SK-N-SH (cell line): ENCODE data around the gene IL22.

Experiments used
- EZH2phosphoT487 ChIP-seq: fragments of 200-600 bp; sonication (generic); IDR thresholded peaks from 2 replicates; pipeline ENCODE4 v1.6.1; 2017; ENCODE audit warnings: low read depth, mixed run types, mild to moderate bottlenecking, antibody characterized with exemption, moderate library complexity, borderline replicate concordance
- FOXJ3 ChIP-seq: sonication (generic); formaldehyde crosslinking; IDR thresholded peaks from 2 replicates; pipeline ENCODE4 v1.5.1; 2020; ENCODE audit warnings: mild to moderate bottlenecking, missing genetic modification reagents
- JUND ChIP-seq: IDR thresholded peaks from 2 replicates; pipeline ENCODE4 v1.4.0; 2012
- MXI1 ChIP-seq: IDR thresholded peaks from 2 replicates; pipeline ENCODE4 v1.6.1; 2012; ENCODE audit warnings: mild to moderate bottlenecking, low read depth, low read length, improper control_type of control experiment
- POLR2AphosphoS5 ChIP-seq: IDR thresholded peaks from 2 replicates; pipeline ENCODE4 v1.6.1; 2012; ENCODE audit warnings: low read depth, low read length
- RAD21 ChIP-seq: IDR thresholded peaks from 2 replicates; pipeline ENCODE4 v1.6.1; 2012; ENCODE audit warnings: mild to moderate bottlenecking, low read length
- RCOR1 ChIP-seq: fragments of 150-350 bp; IDR thresholded peaks from 2 replicates; pipeline ENCODE4 v1.6.1; 2017; ENCODE audit warnings: antibody characterized with exemption, low read length
- RFX5 ChIP-seq: IDR thresholded peaks from 2 replicates; pipeline ENCODE4 v1.6.1; 2012; ENCODE audit warnings: mild to moderate bottlenecking, improper control_type of control experiment, low read length
- SIN3A ChIP-seq: IDR thresholded peaks from 2 replicates; pipeline ENCODE4 v1.6.1; 2012; ENCODE audit warnings: low read depth, mild to moderate bottlenecking, low read length, moderate library complexity, borderline replicate concordance
- TF ChIP-seq, protein P1 (sequence below): fragments of 200-600 bp; sonication (generic); IDR thresholded peaks from 2 replicates; pipeline ENCODE4 v1.6.1; 2017; ENCODE audit warnings: antibody characterized with exemption, mild to moderate bottlenecking, moderate library complexity
- TF ChIP-seq, protein P2 (sequence below): IDR thresholded peaks from 2 replicates; pipeline ENCODE4 v1.4.0; 2012; ENCODE audit warnings: low read depth, borderline replicate concordance
- TF ChIP-seq, protein P3 (sequence below): fragments of 150-350 bp; IDR thresholded peaks from 2 replicates; pipeline ENCODE4 v1.6.1; 2017; ENCODE audit warnings: antibody characterized with exemption, low read length, low read depth, borderline replicate concordance
- TF ChIP-seq, protein P4 (sequence below): IDR thresholded peaks from 2 replicates; pipeline ENCODE4 v1.6.1; 2012; ENCODE audit warnings: mild to moderate bottlenecking, low read depth, low read length, moderate library complexity
- TF ChIP-seq, protein P5 (sequence below): IDR thresholded peaks from 2 replicates; pipeline ENCODE4 v1.4.0; 2012; ENCODE audit warnings: low read depth

DNA sequence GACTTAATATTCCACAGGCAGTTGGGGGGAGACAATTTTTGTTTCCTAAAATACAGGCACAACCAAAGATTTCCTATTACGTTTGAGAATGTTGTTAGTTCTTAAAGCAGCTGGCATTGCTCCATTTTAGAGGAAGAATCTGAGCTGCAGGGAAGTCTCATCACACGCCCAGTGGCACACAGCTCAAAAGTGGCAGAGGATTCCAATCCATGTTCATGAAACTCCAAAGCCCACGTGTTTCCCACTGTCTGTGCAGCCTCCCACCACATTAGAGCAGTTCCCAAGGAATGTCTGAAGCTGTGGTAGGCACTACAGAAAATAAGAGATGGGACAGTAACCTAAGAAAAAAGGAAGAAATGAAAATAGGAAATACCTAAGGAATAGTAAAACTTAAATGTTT lies 21.7 kb downstream of the IL22 start:
- TF ChIP-seq EZH2phosphoT487 (no peak), RAD21 (no peak), RFX5 (no peak), SIN3A (no peak), POLR2AphosphoS5 (no peak), MXI1 (no peak), FOXJ3 (CRISPR knock-in tag) (no peak), RCOR1 (no peak), JUND (no peak)
- TF ChIP-seq, protein P1, sequence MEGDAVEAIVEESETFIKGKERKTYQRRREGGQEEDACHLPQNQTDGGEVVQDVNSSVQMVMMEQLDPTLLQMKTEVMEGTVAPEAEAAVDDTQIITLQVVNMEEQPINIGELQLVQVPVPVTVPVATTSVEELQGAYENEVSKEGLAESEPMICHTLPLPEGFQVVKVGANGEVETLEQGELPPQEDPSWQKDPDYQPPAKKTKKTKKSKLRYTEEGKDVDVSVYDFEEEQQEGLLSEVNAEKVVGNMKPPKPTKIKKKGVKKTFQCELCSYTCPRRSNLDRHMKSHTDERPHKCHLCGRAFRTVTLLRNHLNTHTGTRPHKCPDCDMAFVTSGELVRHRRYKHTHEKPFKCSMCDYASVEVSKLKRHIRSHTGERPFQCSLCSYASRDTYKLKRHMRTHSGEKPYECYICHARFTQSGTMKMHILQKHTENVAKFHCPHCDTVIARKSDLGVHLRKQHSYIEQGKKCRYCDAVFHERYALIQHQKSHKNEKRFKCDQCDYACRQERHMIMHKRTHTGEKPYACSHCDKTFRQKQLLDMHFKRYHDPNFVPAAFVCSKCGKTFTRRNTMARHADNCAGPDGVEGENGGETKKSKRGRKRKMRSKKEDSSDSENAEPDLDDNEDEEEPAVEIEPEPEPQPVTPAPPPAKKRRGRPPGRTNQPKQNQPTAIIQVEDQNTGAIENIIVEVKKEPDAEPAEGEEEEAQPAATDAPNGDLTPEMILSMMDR, result no peak
- TF ChIP-seq, protein P2, sequence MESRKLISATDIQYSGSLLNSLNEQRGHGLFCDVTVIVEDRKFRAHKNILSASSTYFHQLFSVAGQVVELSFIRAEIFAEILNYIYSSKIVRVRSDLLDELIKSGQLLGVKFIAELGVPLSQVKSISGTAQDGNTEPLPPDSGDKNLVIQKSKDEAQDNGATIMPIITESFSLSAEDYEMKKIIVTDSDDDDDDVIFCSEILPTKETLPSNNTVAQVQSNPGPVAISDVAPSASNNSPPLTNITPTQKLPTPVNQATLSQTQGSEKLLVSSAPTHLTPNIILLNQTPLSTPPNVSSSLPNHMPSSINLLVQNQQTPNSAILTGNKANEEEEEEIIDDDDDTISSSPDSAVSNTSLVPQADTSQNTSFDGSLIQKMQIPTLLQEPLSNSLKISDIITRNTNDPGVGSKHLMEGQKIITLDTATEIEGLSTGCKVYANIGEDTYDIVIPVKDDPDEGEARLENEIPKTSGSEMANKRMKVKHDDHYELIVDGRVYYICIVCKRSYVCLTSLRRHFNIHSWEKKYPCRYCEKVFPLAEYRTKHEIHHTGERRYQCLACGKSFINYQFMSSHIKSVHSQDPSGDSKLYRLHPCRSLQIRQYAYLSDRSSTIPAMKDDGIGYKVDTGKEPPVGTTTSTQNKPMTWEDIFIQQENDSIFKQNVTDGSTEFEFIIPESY, result no peak
- TF ChIP-seq, protein P3, sequence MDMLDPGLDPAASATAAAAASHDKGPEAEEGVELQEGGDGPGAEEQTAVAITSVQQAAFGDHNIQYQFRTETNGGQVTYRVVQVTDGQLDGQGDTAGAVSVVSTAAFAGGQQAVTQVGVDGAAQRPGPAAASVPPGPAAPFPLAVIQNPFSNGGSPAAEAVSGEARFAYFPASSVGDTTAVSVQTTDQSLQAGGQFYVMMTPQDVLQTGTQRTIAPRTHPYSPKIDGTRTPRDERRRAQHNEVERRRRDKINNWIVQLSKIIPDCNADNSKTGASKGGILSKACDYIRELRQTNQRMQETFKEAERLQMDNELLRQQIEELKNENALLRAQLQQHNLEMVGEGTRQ, result no peak
- TF ChIP-seq, protein P4, sequence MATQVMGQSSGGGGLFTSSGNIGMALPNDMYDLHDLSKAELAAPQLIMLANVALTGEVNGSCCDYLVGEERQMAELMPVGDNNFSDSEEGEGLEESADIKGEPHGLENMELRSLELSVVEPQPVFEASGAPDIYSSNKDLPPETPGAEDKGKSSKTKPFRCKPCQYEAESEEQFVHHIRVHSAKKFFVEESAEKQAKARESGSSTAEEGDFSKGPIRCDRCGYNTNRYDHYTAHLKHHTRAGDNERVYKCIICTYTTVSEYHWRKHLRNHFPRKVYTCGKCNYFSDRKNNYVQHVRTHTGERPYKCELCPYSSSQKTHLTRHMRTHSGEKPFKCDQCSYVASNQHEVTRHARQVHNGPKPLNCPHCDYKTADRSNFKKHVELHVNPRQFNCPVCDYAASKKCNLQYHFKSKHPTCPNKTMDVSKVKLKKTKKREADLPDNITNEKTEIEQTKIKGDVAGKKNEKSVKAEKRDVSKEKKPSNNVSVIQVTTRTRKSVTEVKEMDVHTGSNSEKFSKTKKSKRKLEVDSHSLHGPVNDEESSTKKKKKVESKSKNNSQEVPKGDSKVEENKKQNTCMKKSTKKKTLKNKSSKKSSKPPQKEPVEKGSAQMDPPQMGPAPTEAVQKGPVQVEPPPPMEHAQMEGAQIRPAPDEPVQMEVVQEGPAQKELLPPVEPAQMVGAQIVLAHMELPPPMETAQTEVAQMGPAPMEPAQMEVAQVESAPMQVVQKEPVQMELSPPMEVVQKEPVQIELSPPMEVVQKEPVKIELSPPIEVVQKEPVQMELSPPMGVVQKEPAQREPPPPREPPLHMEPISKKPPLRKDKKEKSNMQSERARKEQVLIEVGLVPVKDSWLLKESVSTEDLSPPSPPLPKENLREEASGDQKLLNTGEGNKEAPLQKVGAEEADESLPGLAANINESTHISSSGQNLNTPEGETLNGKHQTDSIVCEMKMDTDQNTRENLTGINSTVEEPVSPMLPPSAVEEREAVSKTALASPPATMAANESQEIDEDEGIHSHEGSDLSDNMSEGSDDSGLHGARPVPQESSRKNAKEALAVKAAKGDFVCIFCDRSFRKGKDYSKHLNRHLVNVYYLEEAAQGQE, result no peak
- TF ChIP-seq, protein P5, sequence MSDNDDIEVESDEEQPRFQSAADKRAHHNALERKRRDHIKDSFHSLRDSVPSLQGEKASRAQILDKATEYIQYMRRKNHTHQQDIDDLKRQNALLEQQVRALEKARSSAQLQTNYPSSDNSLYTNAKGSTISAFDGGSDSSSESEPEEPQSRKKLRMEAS, result no peak
